ENCODE results near the gene LIN7C.

The LIN7C gene

GRCh38 chr11:27497284-27497866, 9.2 kb downstream of the LIN7C start:
- Histone ChIP-seq H3K9ac (no peak overlapping the region), H3K36me3 (peaks cover 57 to 98% (median 82%) of the 10 kb centered on the region in 11 experiments), H3K27ac (no peak overlapping the region), H3K4me2 (no peak overlapping the region), H3K9me3 (replicated peaks in 1 of 11) (no peaks in the 10 kb centered on the region), H3K4me3 (no peak overlapping the region), H4K20me1 (peaks cover 4 to 43% (median 11%) of the 10 kb centered on the region in 11 experiments; a peak in 13 of 22 replicates), H3K4me1 (peaks cover 0 to 16% (median 7%) of the 10 kb centered on the region in 10 experiments; a peak in 9 of 20 replicates), H3K27me3 (no peaks in the 10 kb centered on the region)
- TF ChIP-seq Cebpa-rat (IDR thresholded peaks at IDR 0.05) = no peak

GRCh38 chr11:27496461-27496860, 10.1 kb downstream of the LIN7C start:
- Histone ChIP-seq H3K9me3 (replicated peaks in 1 of 11) (no peaks in the 10 kb centered on the region), H3K4me3 (no peak overlapping the region), H3K4me1 (peaks cover 0 to 12% (median 6%) of the 10 kb centered on the region in 10 experiments; a peak in 9 of 20 replicates), H3K4me2 (peak overlapping the region in 1 of 11 experiments; percentile 14; a peak in 2 of 22 replicates), H3K9ac (peak overlapping the region in 1 of 11 experiments; percentile 45; a peak in 1 of 22 replicates), H3K36me3 (peaks cover 62 to 98% (median 86%) of the 10 kb centered on the region in 11 experiments), H3K27ac (no peak overlapping the region), H4K20me1 (peaks cover 0 to 34% (median 8%) of the 10 kb centered on the region in 11 experiments; a peak in 10 of 22 replicates), H3K27me3 (no peaks in the 10 kb centered on the region)
- no peak for TF ChIP-seq Cebpa-rat (IDR thresholded peaks at IDR 0.05)

GRCh38 chr11:27495710-27496300, 10.8 kb downstream of the LIN7C start:
- peaks cover 64 to 98% (median 86%) of the 10 kb centered on the region in 11 experiments for H3K36me3 ChIP-seq
- no peak overlapping the region for H3K4me2 ChIP-seq

GRCh38 chr11:27489092-27489491, 17.5 kb downstream of the LIN7C start:
- no peaks in the 10 kb centered on the region for H3K27me3 ChIP-seq
- no peak overlapping the region for H3K4me3 ChIP-seq
- H3K4me1 ChIP-seq = no peaks in the 10 kb centered on the region
- peaks cover 34 to 52% (median 41%) of the 10 kb centered on the region in 11 experiments for H3K36me3 ChIP-seq
- no peak overlapping the region for H3K27ac ChIP-seq
- no peaks in the 10 kb centered on the region for H3K9me3 ChIP-seq (replicated peaks in 1 of 11)
- H3K4me2 ChIP-seq = no peak overlapping the region
- no peak for TF ChIP-seq Cebpa-rat (IDR thresholded peaks at IDR 0.05)
- no peak overlapping the region for H3K9ac ChIP-seq
- peaks cover 0 to 10% (median 0%) of the 10 kb centered on the region in 11 experiments; a peak in 1 of 22 replicates for H4K20me1 ChIP-seq

More at GRCh38 chr11:27495710-27496300, 10.8 kb downstream of the LIN7C start:
- peaks cover 0 to 30% (median 8%) of the 10 kb centered on the region in 11 experiments; a peak in 10 of 22 replicates for H4K20me1 ChIP-seq
- no peak overlapping the region for H3K9ac ChIP-seq
- no peak overlapping the region for H3K27ac ChIP-seq
- no peaks in the 10 kb centered on the region for H3K9me3 ChIP-seq (replicated peaks in 1 of 11)
- no peak for TF ChIP-seq Cebpa-rat (IDR thresholded peaks at IDR 0.05)
- no peaks in the 10 kb centered on the region for H3K27me3 ChIP-seq
- H3K4me3 ChIP-seq = no peak overlapping the region
- peaks cover 0 to 12% (median 6%) of the 10 kb centered on the region in 10 experiments; a peak in 9 of 20 replicates for H3K4me1 ChIP-seq

GRCh38 chr11:27487706-27488105, 18.9 kb downstream of the LIN7C start:
- Histone ChIP-seq H3K4me1 (no peaks in the 10 kb centered on the region), H3K9ac (no peak overlapping the region), H3K27ac (no peak overlapping the region), H3K4me3 (no peak overlapping the region), H3K36me3 (peaks cover 20 to 38% (median 31%) of the 10 kb centered on the region in 11 experiments), H3K27me3 (no peaks in the 10 kb centered on the region), H3K9me3 (replicated peaks in 1 of 11) (no peaks in the 10 kb centered on the region), H3K4me2 (no peak overlapping the region), H4K20me1 (peaks cover 0 to 10% (median 0%) of the 10 kb centered on the region in 11 experiments; a peak in 1 of 22 replicates)
- TF ChIP-seq Cebpa-rat (IDR thresholded peaks at IDR 0.05) = no peak

GRCh38 chr11:27485930-27486773, 20.4 kb downstream of the LIN7C start:
- Histone ChIP-seq H3K4me2 (no peak overlapping the region), H3K27ac (no peak overlapping the region), H3K4me3 (no peak overlapping the region), H3K27me3 (no peaks in the 10 kb centered on the region), H3K9me3 (replicated peaks in 1 of 11) (no peaks in the 10 kb centered on the region), H4K20me1 (peaks cover 0 to 10% (median 0%) of the 10 kb centered on the region in 11 experiments; a peak in 1 of 22 replicates), H3K36me3 (peaks cover 5 to 22% (median 16%) of the 10 kb centered on the region in 11 experiments), H3K4me1 (no peaks in the 10 kb centered on the region), H3K9ac (no peak overlapping the region)
- TF ChIP-seq Cebpa-rat (IDR thresholded peaks at IDR 0.05) = no peak

- H3K27ac ChIP-seq = no peak overlapping the region
- no peak for TF ChIP-seq Cebpa-rat (IDR thresholded peaks at IDR 0.05)
These were observed 23.8 kb downstream of the LIN7C start for GRCh38 chr11:27482793-27483192.

GRCh38 chr11:27481992-27482391, 24.6 kb downstream of the LIN7C start:
- Histone ChIP-seq H3K27me3 (no peaks in the 10 kb centered on the region), H3K36me3 (no peaks in the 10 kb centered on the region), H3K9me3 (replicated peaks in 1 of 11) (no peaks in the 10 kb centered on the region), H3K9ac (no peak overlapping the region), H3K4me3 (no peak overlapping the region), H3K27ac (no peak overlapping the region), H4K20me1 (peaks cover 0 to 5% (median 0%) of the 10 kb centered on the region in 11 experiments; a peak in 1 of 22 replicates), H3K4me1 (no peaks in the 10 kb centered on the region), H3K4me2 (no peak overlapping the region)
- TF ChIP-seq Cebpa-rat (IDR thresholded peaks at IDR 0.05) = no peak

More at GRCh38 chr11:27482793-27483192, 23.8 kb downstream of the LIN7C start:
- H3K9ac ChIP-seq = no peak overlapping the region
- no peaks in the 10 kb centered on the region for H3K36me3 ChIP-seq
- H3K4me2 ChIP-seq = no peak overlapping the region
- H3K4me3 ChIP-seq = no peak overlapping the region
- no peaks in the 10 kb centered on the region for H3K4me1 ChIP-seq
- H4K20me1 ChIP-seq = peaks cover 0 to 5% (median 0%) of the 10 kb centered on the region in 11 experiments; a peak in 1 of 22 replicates
- H3K27me3 ChIP-seq = no peaks in the 10 kb centered on the region
- H3K9me3 ChIP-seq (replicated peaks in 1 of 11) = no peaks in the 10 kb centered on the region

GRCh38 chr11:27477831-27478230, 28.7 kb downstream of the LIN7C start:
- H3K4me2 ChIP-seq = no peak overlapping the region
- no peak for TF ChIP-seq Cebpa-rat (IDR thresholded peaks at IDR 0.05)
- no peak overlapping the region for H3K4me3 ChIP-seq
- H3K27ac ChIP-seq = no peak overlapping the region
- H3K4me1 ChIP-seq = no peaks in the 10 kb centered on the region
- H3K36me3 ChIP-seq = no peaks in the 10 kb centered on the region
- H4K20me1 ChIP-seq = no peaks in the 10 kb centered on the region; a peak in 2 of 22 replicates
- no peak overlapping the region for H3K9ac ChIP-seq
- no peaks in the 10 kb centered on the region for H3K9me3 ChIP-seq (replicated peaks in 1 of 11)
- peaks cover 0 to 4% (median 0%) of the 10 kb centered on the region in 11 experiments; a peak in 3 of 22 replicates for H3K27me3 ChIP-seq

All from BLaER1 treated with 17β-estradiol and CSF1 and Interleukin-3, amounts not matched to agents 10 nM and 100 nM (cell line).